Fibroblast of the aortic adventitia (primary cell): ENCODE measurements around the gene ANKZF1. TPM values are rescaled to one million over a fixed set of nuclear protein-coding genes. Genes with fewer than 3 reads are reported as not detected.
A peak's percentile ranks its signal among the peaks of the same experiment; 100 is the strongest.

Experiments used
- DNase-seq: peaks from one replicate; pipeline ENCODE4 v3.0.0-alpha.2; 2010; ENCODE audit warnings: low read depth
- H3K4me3 ChIP-seq: 2 replicates; pipeline ENCODE4 v1.5.1; 2011; ENCODE audit warnings: low read depth, mild to moderate bottlenecking, control low read depth, low read length, moderate library complexity
- total RNA-seq: library from RNA; depleted of rRNA; stranded (reverse); fragments of >200 nt; gene quantifications from 2 replicates; pipeline ENCODE4 v1.2.3, GENCODE V29; 2012; ENCODE audit warnings: low replicate concordance
- TF ChIP-seq, protein P1 (sequence below): IDR thresholded peaks from 2 replicates; pipeline ENCODE4 v1.5.1; 2011; ENCODE audit warnings: mild to moderate bottlenecking, low read length, control low read depth, inconsistent platforms; ENCODE audit not compliant: insufficient read depth

The ANKZF1 gene
- total RNA-seq, 1 donor: 23.7 TPM

DNA sequence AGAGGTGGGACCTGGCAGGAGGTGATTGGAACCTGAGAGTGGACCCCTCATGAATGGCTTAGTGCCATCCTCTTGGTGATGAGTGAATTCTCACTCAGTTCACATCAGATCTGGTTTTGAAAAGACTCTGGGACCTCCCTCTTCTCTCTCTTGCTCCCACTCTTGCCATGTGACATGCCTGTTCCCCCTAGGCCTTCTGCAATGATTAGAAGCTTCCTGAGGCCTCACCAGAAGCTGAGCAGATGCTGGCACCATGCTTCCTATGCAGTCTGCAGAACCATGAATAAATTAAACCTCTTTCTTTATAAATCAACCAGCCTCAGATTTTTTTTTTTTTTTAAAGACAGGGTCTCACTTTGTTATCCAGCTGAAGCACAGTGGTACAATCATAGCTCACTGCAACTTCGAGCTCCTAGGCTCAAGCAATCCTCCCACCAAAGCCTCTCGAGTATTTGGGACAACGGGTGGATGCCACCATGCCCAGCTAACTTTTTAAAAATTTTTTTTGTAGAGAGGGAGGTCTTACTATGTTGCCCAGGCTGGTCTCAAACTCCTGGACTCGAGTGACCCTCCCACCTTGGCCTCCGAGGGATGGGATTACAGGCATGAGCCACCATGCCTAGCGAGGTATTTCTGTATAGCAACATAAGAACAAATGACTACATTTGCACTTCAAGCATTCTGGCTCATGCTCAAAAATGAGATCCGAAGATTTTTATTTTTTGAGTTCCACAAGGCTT is 25.0 kb upstream of the ANKZF1 start:
- TF ChIP-seq, protein P1, sequence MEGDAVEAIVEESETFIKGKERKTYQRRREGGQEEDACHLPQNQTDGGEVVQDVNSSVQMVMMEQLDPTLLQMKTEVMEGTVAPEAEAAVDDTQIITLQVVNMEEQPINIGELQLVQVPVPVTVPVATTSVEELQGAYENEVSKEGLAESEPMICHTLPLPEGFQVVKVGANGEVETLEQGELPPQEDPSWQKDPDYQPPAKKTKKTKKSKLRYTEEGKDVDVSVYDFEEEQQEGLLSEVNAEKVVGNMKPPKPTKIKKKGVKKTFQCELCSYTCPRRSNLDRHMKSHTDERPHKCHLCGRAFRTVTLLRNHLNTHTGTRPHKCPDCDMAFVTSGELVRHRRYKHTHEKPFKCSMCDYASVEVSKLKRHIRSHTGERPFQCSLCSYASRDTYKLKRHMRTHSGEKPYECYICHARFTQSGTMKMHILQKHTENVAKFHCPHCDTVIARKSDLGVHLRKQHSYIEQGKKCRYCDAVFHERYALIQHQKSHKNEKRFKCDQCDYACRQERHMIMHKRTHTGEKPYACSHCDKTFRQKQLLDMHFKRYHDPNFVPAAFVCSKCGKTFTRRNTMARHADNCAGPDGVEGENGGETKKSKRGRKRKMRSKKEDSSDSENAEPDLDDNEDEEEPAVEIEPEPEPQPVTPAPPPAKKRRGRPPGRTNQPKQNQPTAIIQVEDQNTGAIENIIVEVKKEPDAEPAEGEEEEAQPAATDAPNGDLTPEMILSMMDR: no peak
- H3K4me3 ChIP-seq: no peak overlapping the region
- no peak for DNase-seq

DNA sequence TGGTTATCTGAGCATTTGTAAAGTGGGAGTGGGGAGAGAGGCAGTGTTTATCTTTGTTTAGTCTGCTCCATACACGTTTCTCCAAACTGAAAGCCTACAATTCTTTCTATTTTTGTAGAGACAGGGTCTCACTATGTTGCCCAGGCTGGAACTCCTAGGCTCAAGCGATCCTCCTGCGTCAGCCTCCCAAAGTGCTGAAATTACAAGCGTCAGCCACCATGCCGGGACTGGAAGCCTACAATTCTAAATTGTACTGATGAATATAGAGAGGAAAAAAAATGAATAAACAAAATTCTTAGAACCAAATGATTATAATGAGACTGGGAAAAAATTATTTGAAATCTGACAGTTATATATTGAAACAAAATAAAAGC is 24.5 kb upstream of the ANKZF1 start:
- H3K4me3 ChIP-seq: no peak overlapping the region
- DNase-seq: no peak
- TF ChIP-seq, protein P1: no peak

DNA sequence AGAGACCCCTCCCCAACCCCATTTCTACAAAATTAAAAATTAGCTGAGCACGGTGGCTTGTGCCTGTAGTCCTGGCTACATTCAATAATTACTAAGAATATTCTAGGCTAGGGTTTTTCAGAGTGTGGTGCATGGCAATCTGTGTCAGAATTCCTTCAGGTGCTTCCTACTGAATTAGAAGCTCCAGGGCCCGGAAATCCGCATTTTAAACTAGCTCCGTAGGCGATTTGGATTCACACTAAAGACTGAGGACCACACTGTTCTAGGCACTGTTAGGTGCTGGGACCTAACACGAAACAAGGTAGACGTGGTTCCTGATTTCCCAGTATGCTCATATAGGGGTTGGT is 23.7 kb upstream of the ANKZF1 start:
- peak overlapping the region; percentile 87 for H3K4me3 ChIP-seq
- TF ChIP-seq, protein P1: no peak
- no peak for DNase-seq

DNA sequence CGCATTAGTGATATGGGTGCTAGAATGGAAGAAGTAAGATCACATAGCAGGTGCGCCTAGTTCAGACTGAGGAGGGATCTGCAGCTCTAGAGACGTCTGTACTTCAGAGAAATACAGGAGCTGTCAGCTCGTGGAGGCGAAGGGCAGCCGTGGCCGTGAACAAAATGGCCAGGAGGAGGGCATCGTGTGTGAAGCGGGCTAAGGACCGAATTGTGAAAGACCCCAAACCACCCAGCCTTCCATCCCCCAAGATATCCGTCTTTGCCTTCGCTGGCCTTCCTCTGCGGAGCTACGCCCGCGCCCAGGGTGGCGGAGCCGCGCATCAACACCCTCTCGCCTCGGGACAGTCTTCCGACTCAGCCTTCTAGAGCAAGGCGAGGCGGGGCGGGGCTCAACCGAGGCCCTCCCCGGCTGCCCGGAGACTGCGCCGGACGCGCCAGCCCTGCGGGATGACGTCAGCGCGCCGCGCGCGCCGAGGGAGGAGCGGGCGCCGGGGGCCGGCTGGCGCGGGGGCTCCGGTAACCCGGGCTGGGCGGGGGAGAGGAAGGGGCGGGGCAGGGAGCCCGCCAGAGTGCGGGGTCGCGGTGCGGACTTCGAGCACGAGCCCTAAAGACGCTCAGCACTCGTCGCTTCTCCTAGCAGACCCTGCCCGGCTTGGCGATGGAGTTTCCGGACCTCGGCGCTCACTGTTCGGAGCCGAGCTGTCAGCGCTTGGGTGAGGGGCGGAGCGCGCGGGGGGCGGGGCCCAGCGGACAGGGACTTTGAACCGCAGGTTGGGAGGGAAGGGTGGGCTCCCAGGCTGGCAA is 23.1 kb upstream of the ANKZF1 start, which contains the start of gene ZFAND2B:
TSS of gene ZFAND2B (plus strand) at position 455 of the 806 bp plus-strand sequence. CDS start at position 661, 206 bp downstream.
- TF ChIP-seq, protein P1: peak; percentile 23
- H3K4me3 ChIP-seq: peak within 1 kb of the TSS; percentile 87
- peak; percentile 86 for DNase-seq

DNA sequence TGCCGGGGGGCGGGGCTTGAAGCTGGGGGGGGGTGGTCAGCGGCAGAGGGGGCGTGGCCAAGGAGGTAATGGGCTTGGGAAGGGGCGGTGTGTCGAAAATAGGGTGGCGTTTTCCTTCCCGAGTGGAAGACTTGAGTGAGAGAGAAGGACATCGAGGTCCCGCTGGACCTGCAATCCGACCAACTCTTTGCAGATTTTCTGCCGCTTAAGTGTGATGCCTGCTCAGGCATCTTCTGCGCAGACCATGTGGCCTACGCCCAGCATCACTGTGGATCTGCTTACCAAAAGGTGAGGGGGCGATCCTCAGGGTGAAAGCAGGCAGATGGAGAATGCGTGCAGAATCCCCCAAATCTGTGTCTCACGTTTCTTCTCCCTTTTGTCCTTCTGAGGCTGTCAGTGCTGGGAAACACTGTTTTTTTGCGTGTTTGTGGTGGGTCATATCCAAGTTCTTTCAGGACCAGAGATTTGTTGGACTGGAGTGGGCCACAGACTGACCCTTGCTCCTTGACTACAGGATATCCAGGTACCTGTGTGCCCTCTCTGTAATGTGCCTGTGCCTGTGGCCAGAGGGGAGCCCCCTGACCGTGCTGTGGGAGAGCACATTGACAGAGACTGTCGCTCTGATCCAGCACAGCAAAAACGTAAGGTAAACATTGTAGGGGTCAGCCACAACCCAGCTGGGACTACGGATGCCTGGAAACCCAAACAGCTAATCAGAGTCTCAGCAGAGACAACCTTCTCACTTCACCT is 22.3 kb upstream of the ANKZF1 start:
- peak overlapping the region; percentile 86 for H3K4me3 ChIP-seq
- TF ChIP-seq, protein P1: no peak
- no peak for DNase-seq

DNA sequence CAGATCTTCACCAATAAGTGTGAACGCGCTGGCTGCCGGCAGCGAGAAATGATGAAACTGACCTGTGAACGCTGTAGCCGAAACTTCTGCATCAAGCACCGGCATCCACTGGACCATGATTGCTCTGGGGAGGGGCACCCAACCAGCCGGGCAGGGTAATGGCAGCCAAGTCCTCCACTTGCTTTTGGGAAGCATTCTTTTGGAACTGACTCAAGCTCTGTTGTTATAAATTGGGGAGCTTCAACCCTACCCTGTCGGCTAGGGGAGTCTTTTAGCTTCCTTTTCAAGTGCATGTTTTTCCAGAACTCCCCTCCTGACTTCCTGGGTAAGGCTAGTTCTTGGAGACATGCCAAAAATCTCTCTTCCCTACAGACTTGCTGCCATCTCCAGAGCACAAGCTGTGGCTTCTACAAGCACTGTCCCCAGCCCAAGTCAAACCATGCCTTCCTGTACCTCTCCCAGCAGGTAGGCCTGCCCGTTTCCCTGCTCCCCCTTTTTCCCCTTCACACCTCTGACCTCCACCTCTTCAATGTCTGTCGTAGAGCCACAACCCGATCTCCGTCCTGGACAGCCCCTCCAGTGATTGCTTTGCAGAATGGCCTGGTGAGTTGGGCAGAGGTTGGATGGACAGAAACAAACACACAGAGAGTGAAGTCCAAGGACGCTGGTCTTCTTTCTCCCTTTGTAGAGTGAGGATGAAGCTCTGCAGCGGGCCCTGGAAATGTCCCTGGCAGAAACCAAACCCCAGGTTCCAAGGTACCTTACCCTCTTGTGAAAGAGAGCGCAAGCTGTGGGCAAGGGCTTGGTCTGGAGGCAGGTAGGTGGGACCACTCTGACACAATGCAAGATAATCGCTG is 21.5 kb upstream of the ANKZF1 start:
- H3K4me3 ChIP-seq: peak overlapping the region; percentile 86
- TF ChIP-seq, protein P1: no peak
- peak; percentile 52 for DNase-seq
